HL-60 (cell line): Measurements from ENCODE around the gene FRAS1.

ENCODE experiments used
- DNase-seq, 2 experiments: peaks; one replicate each; pipeline ENCODE4 v3.0.0-alpha.2; 2010 to 2020; ENCODE audit warnings: low read depth in 1 of 2, low spot score in 1 of 2
- H3K27ac ChIP-seq: fragments of 250-450 bp; sonication (Bioruptor Pico); replicated peaks from 2 replicates; pipeline ENCODE4 v1.5.1; 2020; ENCODE audit warnings: mild to moderate bottlenecking, moderate library complexity
- H3K27me3 ChIP-seq: fragments of 250-450 bp; sonication (Bioruptor Pico); 2 replicates; pipeline ENCODE4 v1.5.1; 2021; ENCODE audit warnings: mild to moderate bottlenecking, moderate library complexity; ENCODE audit not compliant: insufficient read depth, poor library complexity, severe bottlenecking
- H3K4me3 ChIP-seq: replicated peaks from 2 replicates; pipeline ENCODE4 v1.5.1; 2011; ENCODE audit warnings: mild to moderate bottlenecking, control low read depth, low read length; ENCODE audit not compliant: insufficient read depth
- GABPA ChIP-seq: IDR thresholded peaks from 2 replicates; pipeline ENCODE4 v1.6.1; 2012; ENCODE audit warnings: low read depth
- POLR2AphosphoS5 ChIP-seq: IDR thresholded peaks from 2 replicates; pipeline ENCODE4 v1.6.1; 2012; ENCODE audit warnings: low read depth
- SPI1 ChIP-seq: IDR thresholded peaks from 2 replicates; pipeline ENCODE4 v1.6.1; 2012; ENCODE audit warnings: low read depth, mild to moderate bottlenecking, borderline replicate concordance
- TF ChIP-seq, protein P1 (sequence below): IDR thresholded peaks from 2 replicates; pipeline ENCODE4 v1.6.1; 2012; ENCODE audit warnings: low read depth; ENCODE audit not compliant: insufficient replicate concordance
- TF ChIP-seq, protein P2 (sequence below): IDR thresholded peaks from one replicate; pipeline ENCODE4 v1.5.1; 2011; ENCODE audit warnings: low read length, control low read depth, inconsistent platforms; ENCODE audit not compliant: insufficient read depth

The FRAS1 gene

DNA sequence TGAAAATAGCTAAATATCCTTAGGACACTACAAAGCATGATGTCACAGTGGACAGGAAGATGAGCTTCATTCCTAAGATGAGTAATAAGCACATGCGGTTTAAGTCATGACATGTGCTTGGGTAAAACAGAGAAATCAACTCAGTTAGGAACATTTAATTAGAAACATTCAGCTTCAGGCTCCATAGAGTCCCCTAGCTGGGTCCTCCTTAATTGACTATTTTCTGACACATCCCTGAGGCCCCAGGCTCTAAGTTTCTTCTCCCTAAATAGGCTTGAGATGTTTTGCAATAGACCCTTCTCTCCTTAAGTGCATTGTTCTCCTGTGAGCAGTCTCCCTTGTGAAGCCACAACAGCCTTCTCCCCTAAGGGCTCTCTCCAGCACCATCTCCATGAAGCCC lies 424.1 kb downstream of the FRAS1 start:
- no peak overlapping the region for H3K27ac ChIP-seq
- H3K27me3 ChIP-seq: peaks cover 2% of the 10 kb centered on the region
- H3K4me3 ChIP-seq: no peak overlapping the region
- no peak for DNase-seq
- TF ChIP-seq, protein P1, sequence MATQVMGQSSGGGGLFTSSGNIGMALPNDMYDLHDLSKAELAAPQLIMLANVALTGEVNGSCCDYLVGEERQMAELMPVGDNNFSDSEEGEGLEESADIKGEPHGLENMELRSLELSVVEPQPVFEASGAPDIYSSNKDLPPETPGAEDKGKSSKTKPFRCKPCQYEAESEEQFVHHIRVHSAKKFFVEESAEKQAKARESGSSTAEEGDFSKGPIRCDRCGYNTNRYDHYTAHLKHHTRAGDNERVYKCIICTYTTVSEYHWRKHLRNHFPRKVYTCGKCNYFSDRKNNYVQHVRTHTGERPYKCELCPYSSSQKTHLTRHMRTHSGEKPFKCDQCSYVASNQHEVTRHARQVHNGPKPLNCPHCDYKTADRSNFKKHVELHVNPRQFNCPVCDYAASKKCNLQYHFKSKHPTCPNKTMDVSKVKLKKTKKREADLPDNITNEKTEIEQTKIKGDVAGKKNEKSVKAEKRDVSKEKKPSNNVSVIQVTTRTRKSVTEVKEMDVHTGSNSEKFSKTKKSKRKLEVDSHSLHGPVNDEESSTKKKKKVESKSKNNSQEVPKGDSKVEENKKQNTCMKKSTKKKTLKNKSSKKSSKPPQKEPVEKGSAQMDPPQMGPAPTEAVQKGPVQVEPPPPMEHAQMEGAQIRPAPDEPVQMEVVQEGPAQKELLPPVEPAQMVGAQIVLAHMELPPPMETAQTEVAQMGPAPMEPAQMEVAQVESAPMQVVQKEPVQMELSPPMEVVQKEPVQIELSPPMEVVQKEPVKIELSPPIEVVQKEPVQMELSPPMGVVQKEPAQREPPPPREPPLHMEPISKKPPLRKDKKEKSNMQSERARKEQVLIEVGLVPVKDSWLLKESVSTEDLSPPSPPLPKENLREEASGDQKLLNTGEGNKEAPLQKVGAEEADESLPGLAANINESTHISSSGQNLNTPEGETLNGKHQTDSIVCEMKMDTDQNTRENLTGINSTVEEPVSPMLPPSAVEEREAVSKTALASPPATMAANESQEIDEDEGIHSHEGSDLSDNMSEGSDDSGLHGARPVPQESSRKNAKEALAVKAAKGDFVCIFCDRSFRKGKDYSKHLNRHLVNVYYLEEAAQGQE: no peak
- no peak for TF ChIP-seq GABPA
- TF ChIP-seq SPI1: no peak
- TF ChIP-seq, protein P2, sequence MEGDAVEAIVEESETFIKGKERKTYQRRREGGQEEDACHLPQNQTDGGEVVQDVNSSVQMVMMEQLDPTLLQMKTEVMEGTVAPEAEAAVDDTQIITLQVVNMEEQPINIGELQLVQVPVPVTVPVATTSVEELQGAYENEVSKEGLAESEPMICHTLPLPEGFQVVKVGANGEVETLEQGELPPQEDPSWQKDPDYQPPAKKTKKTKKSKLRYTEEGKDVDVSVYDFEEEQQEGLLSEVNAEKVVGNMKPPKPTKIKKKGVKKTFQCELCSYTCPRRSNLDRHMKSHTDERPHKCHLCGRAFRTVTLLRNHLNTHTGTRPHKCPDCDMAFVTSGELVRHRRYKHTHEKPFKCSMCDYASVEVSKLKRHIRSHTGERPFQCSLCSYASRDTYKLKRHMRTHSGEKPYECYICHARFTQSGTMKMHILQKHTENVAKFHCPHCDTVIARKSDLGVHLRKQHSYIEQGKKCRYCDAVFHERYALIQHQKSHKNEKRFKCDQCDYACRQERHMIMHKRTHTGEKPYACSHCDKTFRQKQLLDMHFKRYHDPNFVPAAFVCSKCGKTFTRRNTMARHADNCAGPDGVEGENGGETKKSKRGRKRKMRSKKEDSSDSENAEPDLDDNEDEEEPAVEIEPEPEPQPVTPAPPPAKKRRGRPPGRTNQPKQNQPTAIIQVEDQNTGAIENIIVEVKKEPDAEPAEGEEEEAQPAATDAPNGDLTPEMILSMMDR: no peak
- TF ChIP-seq POLR2AphosphoS5: no peak

DNA sequence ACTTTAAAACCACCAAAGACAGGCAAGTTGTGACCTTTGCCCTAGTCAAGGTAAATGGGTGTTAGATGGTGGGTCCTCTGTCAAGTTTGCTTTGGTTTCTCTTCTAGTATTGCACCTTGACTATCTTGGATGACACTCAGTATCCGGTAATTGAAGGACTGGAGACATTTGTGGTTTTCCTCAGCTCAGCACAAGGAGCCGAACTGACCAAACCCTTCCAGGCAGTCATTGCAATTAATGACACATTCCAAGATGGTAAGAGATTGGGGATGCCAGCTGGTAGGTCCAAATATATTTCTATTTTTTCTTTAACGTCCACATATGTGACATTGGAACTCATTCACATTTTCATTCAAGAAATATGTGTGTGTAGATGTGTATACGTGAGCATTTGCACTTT lies 425.2 kb downstream of the FRAS1 start:
- DNase-seq: no peak
- TF ChIP-seq, protein P2: no peak
- TF ChIP-seq GABPA: no peak
- no peak for TF ChIP-seq SPI1
- TF ChIP-seq, protein P1: no peak
- no peak for TF ChIP-seq POLR2AphosphoS5

DNA sequence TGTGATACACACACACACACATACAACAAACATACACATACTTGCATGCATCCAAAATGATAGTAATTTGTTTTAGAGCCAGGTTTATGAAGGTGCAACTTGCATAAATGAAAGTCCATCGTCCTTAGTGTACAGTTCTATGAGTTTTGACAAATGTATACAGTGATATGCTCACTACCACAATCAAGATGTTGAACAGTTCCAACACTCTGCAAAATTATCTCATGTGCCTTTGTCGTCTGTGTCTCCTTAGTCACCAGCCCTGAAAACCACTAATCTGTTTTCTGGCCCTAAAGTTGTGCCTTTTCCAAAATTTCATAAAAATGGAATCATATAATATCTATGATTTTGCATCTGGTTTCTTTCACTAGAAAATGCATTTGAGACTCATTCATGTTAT lies 426.7 kb downstream of the FRAS1 start:
- TF ChIP-seq, protein P2: no peak
- TF ChIP-seq SPI1 (no peak), GABPA (no peak), POLR2AphosphoS5 (no peak)
- TF ChIP-seq, protein P1: no peak
- H3K27me3 ChIP-seq: peaks cover 2% of the 10 kb centered on the region
- no peak for DNase-seq
- H3K27ac ChIP-seq: no peak overlapping the region
- H3K4me3 ChIP-seq: no peak overlapping the region

More for the DNA sequence above, 425.2 kb downstream of the FRAS1 start:
- Histone ChIP-seq H3K27me3 (peaks cover 2% of the 10 kb centered on the region), H3K4me3 (no peak overlapping the region), H3K27ac (no peak overlapping the region)
